NK-92 (cell line): ENCODE measurements around the gene WNT5B.
"Not testable (repeated sequence)": the region's sequence is repeated elsewhere in the genome, so short reads cannot be mapped to it uniquely, and the experiment has no call there.

Source experiments
- DNase-seq: peaks from one replicate; lab custom pipeline; 2025; ENCODE audit not compliant: unreplicated experiment; lab: John Stamatoyannopoulos, UW

The WNT5B gene

GRCh38 chr12:1595690-1596347, 33.2 kb upstream of the WNT5B start:
- no peak for DNase-seq

DNA sequence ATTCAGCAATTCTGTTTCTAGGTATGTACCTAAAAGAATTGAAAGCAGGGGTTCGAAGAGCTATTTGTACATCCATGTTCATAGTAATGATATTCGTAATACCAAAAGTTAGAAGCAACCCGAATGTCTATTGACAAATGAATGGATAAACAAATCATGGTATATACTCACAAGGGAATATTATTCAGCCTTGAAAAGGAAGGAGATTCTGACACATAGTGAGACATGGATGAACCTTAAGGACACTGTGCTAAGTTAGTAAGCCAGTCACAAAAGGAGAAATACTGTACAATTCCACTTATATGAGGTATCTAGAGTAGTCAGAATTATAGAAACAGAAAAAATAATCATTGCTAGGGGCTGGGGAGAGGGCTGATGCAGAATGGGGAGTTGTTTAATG, 30.3 kb upstream of the WNT5B start:
- no peak for DNase-seq

GRCh38 chr12:1602706-1603105, 26.3 kb upstream of the WNT5B start:
- not testable (repeated sequence) for DNase-seq

GRCh38 chr12:1603269-1603993, 25.6 kb upstream of the WNT5B start:
- DNase-seq, result no peak

- no peak for DNase-seq
Observed at GRCh38 chr12:1604464-1604863, 24.6 kb upstream of the WNT5B start.

- no peak for DNase-seq
Observed at GRCh38 chr12:1605129-1606020, 23.7 kb upstream of the WNT5B start.

- no peak for DNase-seq
Observed at GRCh38 chr12:1606021-1606622, 22.9 kb upstream of the WNT5B start.

- no peak for DNase-seq
Observed at GRCh38 chr12:1607940-1608712, 20.9 kb upstream of the WNT5B start.

DNA sequence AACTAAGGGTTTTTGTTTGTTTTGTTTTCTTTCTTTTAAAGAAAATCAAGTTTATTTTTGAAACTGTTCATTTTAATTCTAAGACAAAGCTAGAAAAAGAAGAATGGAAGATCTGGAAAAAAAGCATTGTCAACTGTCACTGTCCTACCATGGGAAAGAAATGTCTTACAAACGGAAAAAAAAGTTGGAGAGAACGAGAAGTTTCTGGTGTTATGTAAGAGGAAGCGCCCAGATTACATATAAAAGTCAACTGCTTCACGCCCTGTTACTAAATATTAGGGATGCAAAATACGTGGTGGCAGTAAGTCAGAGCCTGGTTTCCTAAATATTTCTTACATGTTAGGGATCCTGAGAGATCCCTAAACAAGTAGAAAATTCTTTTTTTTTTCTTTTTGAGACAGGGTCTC, 20.3 kb upstream of the WNT5B start:
- DNase-seq, result no peak

DNA sequence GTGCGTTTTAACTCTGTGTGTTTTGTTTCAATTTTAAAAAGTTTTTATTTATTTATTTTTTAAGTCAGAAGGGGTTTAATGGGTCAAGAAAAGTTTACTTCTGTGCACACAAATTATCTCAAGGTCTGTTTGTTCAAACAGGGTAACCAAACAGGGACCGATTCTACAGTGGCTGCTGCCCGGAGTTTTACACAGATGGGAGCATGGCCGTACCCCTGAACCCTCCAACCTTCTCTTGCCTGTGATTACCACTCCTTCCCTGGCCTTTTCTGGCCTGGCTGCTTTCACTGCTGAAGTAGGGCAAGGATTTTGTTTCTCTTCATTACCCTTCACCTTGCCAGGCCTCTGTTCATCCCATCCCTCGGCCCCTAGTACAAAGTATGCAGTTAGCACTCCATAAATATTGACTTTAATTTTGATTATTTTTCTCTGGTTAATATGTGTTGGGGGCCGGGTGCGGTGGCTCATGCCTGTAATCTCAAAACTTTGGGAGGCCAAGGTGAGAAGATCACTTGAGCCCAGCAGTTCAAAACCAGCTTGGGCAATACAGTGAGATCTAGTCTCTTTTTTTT, 18.9 kb upstream of the WNT5B start:
- no peak for DNase-seq

DNA sequence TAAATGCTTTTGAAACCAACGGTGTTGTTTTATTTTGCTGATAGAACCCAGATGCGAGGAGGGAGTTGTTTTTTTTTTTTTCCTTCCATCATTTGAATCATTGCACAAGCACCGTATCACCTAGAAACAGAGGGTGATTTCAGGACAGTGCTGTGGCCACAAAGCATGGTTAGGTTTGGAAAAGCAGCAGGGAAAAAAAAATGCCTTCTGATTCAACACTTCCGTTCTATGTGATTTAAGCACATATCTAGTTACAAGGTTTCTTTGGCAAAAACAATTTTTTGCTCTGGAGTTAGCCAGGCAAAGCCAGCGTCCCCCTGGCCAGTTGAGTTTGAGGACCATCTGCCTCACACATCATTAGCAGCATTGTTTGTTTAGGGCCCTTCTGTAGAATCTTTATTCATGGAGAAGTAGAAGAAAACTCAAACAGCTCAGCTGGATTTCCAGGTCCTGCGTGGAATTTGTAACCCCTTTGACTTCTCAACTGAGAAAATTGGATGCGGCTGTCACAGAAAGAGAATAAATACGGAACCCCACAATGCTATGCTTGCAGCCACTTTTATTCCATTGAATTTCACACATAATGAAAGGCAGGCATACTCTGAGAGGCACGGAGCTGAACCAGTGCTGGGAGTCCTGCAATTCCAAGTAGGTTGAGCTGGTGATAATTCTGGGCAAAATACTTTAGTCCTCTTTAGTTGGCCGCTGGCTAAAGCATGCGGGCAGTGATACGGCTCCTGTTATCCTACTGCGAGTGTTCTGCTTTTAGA, 17.0 kb upstream of the WNT5B start:
- DNase-seq, result no peak

GRCh38 chr12:1613860-1614259, 15.2 kb upstream of the WNT5B start:
- DNase-seq, result no peak

DNA sequence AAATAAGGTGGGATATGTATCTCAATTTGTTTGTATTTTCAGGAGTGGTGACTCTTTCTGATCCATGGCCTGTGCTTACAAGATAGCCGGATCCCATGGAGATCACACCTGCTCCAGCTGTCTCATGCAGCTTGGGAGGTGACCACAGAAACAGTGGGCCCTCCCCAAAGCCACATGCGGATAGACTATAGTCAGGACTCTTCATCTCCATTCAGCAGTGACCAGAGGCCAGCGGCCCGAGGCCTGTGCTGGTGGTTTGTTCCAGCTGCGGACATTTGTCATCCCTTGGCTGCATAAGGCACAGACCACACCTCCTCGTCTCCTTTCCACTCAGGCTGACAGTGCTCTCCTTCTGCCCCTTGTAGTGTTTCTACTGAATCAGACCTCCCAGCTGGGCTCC, 14.7 kb upstream of the WNT5B start:
- no peak for DNase-seq

GRCh38 chr12:1616233-1617066, 12.6 kb upstream of the WNT5B start:
- DNase-seq, result no peak

DNA sequence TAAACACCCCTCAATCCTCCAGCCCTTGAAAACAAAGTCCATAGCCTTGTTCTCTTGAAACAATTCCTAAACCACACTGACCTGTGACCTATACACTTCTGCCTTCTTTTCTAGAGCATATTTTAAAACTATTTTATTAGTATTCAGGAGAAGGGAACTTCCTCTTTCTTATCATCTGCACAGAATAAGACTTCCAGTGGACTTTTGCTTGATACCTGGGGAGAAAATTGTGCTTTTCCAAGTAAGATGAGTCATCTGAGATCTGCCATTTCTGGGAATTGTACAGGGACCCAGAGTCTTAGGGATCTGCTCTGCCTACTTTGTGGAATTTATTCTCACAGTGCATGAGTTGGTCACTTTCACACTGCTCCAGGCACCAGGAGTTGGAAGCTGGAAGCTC, 10.5 kb upstream of the WNT5B start:
- no peak for DNase-seq

DNA sequence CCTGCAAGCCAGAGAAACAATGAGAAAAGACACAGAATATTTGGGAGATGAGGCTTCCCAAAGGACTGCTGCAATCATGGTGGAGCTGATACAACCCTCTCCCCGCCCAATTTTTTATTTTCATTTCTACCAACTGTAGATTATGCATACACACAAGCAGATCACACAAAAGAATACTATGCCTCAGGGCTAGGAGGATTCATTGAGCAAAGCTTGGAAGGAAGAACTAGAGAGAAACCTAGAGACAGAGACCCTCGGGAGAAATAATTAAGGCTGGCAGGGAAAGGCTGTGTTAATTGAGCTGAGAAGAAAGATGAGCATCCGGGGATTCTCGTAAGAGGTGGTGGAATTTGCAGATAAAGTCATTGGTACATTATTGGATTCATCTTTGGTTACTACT, 9.9 kb upstream of the WNT5B start:
- DNase-seq, result no peak

- no peak for DNase-seq
Observed at GRCh38 chr12:1619587-1619986, 9.4 kb upstream of the WNT5B start.

GRCh38 chr12:1620092-1620491, 8.9 kb upstream of the WNT5B start:
- no peak for DNase-seq

- DNase-seq, result no peak
Observed at GRCh38 chr12:1622406-1622805, 6.6 kb upstream of the WNT5B start.
